Stimulated activated naive CD8-positive, alpha-beta T cell treated with anti-CD3 and anti-CD28 coated beads, Interleukin-15, amount 100 ng/mL, for 72 hours (primary cell): Measurements from ENCODE around the gene NUDT4B.
"Not testable (repeated sequence)": the region's sequence is repeated elsewhere in the genome, so short reads cannot be mapped to it uniquely, and the experiment has no call there.

Experiments
- ATAC-seq: fragments of 150-1000 bp; cut with Tn5 transposase; 2 replicates; pipeline ENCODE4 v1.10.0; 2021; ENCODE audit warnings: mild to moderate bottlenecking, moderate library complexity
- DNase-seq, 2 donors: peaks; one replicate each; pipeline ENCODE4 v3.0.0; 2021 to 2022
- H3K27ac Mint-ChIP-seq, 2 donors: one replicate each; pipeline ENCODE4 v1.8.0; 2022; ENCODE audit warnings: mild to moderate bottlenecking in 2 of 2, mixed read lengths in 2 of 2, moderate library complexity in 2 of 2
- H3K27me3 Mint-ChIP-seq: one replicate; pipeline ENCODE4 v1.8.0; 2022; ENCODE audit warnings: mixed read lengths
- H3K4me1 Mint-ChIP-seq: one replicate; pipeline ENCODE4 v1.8.0; 2022; ENCODE audit warnings: mild to moderate bottlenecking, mixed read lengths
- H3K4me3 Mint-ChIP-seq, 2 donors: one replicate each; pipeline ENCODE4 v1.8.0; 2022; ENCODE audit warnings: mild to moderate bottlenecking in 2 of 2, mixed read lengths in 2 of 2, moderate library complexity in 1 of 2
- H3K9me3 Mint-ChIP-seq, 2 donors: one replicate each; pipeline ENCODE4 v1.8.0; 2022; ENCODE audit warnings: mixed read lengths in 2 of 2

NUDT4B gene

GRCh38 chr1:148729128-148729527 lies 19.4 kb upstream of the NUDT4B start:
- not testable (repeated sequence) for DNase-seq, H3K4me1 Mint-ChIP-seq, H3K27me3 Mint-ChIP-seq, H3K9me3 Mint-ChIP-seq, H3K4me3 Mint-ChIP-seq, H3K27ac Mint-ChIP-seq
- ATAC-seq = peak; percentile 69

GRCh38 chr1:148729541-148729940 lies 19.0 kb upstream of the NUDT4B start:
- not testable (repeated sequence) for H3K4me1 Mint-ChIP-seq, DNase-seq, H3K4me3 Mint-ChIP-seq, H3K9me3 Mint-ChIP-seq, H3K27ac Mint-ChIP-seq, H3K27me3 Mint-ChIP-seq, ATAC-seq

GRCh38 chr1:148732277-148732676 lies 16.3 kb upstream of the NUDT4B start:
- H3K9me3 Mint-ChIP-seq = not testable (repeated sequence)

GRCh38 chr1:148733585-148734310 lies 14.8 kb upstream of the NUDT4B start:
- ATAC-seq = peak; percentile 90
- H3K9me3 Mint-ChIP-seq, DNase-seq, H3K4me1 Mint-ChIP-seq, H3K27me3 Mint-ChIP-seq, H3K4me3 Mint-ChIP-seq, H3K27ac Mint-ChIP-seq: not testable (repeated sequence)

More at GRCh38 chr1:148732277-148732676, 16.3 kb upstream of the NUDT4B start:
- H3K27me3 Mint-ChIP-seq, H3K4me3 Mint-ChIP-seq, H3K27ac Mint-ChIP-seq, ATAC-seq, DNase-seq, H3K4me1 Mint-ChIP-seq: not testable (repeated sequence)

- H3K27ac Mint-ChIP-seq, H3K27me3 Mint-ChIP-seq, H3K9me3 Mint-ChIP-seq, H3K4me3 Mint-ChIP-seq, H3K4me1 Mint-ChIP-seq, DNase-seq: not testable (repeated sequence)
- ATAC-seq = peak; percentile 47
Observed at GRCh38 chr1:148734311-148734662, 14.3 kb upstream of the NUDT4B start.

GRCh38 chr1:148735538-148735937 lies 13.0 kb upstream of the NUDT4B start:
- peak; percentile 82 for ATAC-seq
- not testable (repeated sequence) for H3K4me1 Mint-ChIP-seq, H3K9me3 Mint-ChIP-seq, DNase-seq, H3K27me3 Mint-ChIP-seq, H3K4me3 Mint-ChIP-seq, H3K27ac Mint-ChIP-seq

- not testable (repeated sequence) for H3K9me3 Mint-ChIP-seq, DNase-seq, ATAC-seq, H3K27me3 Mint-ChIP-seq, H3K4me1 Mint-ChIP-seq, H3K27ac Mint-ChIP-seq, H3K4me3 Mint-ChIP-seq
Observed at GRCh38 chr1:148738667-148739066, 9.9 kb upstream of the NUDT4B start.

GRCh38 chr1:148743200-148743599 lies 5.4 kb upstream of the NUDT4B start:
- H3K4me1 Mint-ChIP-seq, H3K9me3 Mint-ChIP-seq, H3K27me3 Mint-ChIP-seq, ATAC-seq, H3K27ac Mint-ChIP-seq, H3K4me3 Mint-ChIP-seq, DNase-seq: not testable (repeated sequence)

GRCh38 chr1:148743726-148744720 lies 4.6 kb upstream of the NUDT4B start:
- H3K27ac Mint-ChIP-seq, DNase-seq, ATAC-seq, H3K27me3 Mint-ChIP-seq, H3K4me1 Mint-ChIP-seq, H3K4me3 Mint-ChIP-seq, H3K9me3 Mint-ChIP-seq: not testable (repeated sequence)

- peak; percentile 98 for ATAC-seq
- DNase-seq, H3K4me1 Mint-ChIP-seq, H3K4me3 Mint-ChIP-seq, H3K27me3 Mint-ChIP-seq, H3K27ac Mint-ChIP-seq, H3K9me3 Mint-ChIP-seq: not testable (repeated sequence)
Observed at GRCh38 chr1:148749335-148749681, 734 bp downstream of the NUDT4B start.

GRCh38 chr1:148756231-148756630 lies 7.7 kb downstream of the NUDT4B start:
- H3K9me3 Mint-ChIP-seq, DNase-seq, H3K4me3 Mint-ChIP-seq, ATAC-seq, H3K4me1 Mint-ChIP-seq, H3K27me3 Mint-ChIP-seq, H3K27ac Mint-ChIP-seq: not testable (repeated sequence)

- DNase-seq, ATAC-seq: not testable (repeated sequence)
Observed at GRCh38 chr1:148757446-148757845, 8.9 kb downstream of the NUDT4B start.

GRCh38 chr1:148758412-148758811 lies 9.8 kb downstream of the NUDT4B start:
- peak; percentile 99 for ATAC-seq
- not testable (repeated sequence) for H3K27me3 Mint-ChIP-seq, DNase-seq, H3K27ac Mint-ChIP-seq, H3K4me3 Mint-ChIP-seq, H3K4me1 Mint-ChIP-seq, H3K9me3 Mint-ChIP-seq

More at GRCh38 chr1:148757446-148757845, 8.9 kb downstream of the NUDT4B start:
- not testable (repeated sequence) for H3K27me3 Mint-ChIP-seq, H3K9me3 Mint-ChIP-seq, H3K4me1 Mint-ChIP-seq, H3K4me3 Mint-ChIP-seq, H3K27ac Mint-ChIP-seq

- ATAC-seq, H3K27me3 Mint-ChIP-seq, H3K4me1 Mint-ChIP-seq, H3K27ac Mint-ChIP-seq, H3K4me3 Mint-ChIP-seq, DNase-seq, H3K9me3 Mint-ChIP-seq: not testable (repeated sequence)
Observed at GRCh38 chr1:148758925-148759324, 10.4 kb downstream of the NUDT4B start.

- H3K9me3 Mint-ChIP-seq, H3K4me3 Mint-ChIP-seq, H3K4me1 Mint-ChIP-seq, H3K27ac Mint-ChIP-seq, H3K27me3 Mint-ChIP-seq: not testable (repeated sequence)
- DNase-seq = peak in 1 of 2 donors; percentile 5
- peak; percentile 48 for ATAC-seq
Observed at GRCh38 chr1:148759749-148760148, 11.2 kb downstream of the NUDT4B start.

- ATAC-seq, H3K9me3 Mint-ChIP-seq, H3K4me1 Mint-ChIP-seq, H3K4me3 Mint-ChIP-seq, H3K27ac Mint-ChIP-seq, DNase-seq, H3K27me3 Mint-ChIP-seq: not testable (repeated sequence)
Observed at GRCh38 chr1:148760206-148760605, 11.6 kb downstream of the NUDT4B start.
